Mammary epithelial cell (primary cell): ENCODE data around the gene PNPLA4.

ENCODE experiments used
- CTCF ChIP-seq, 2 donors: IDR thresholded peaks in 1 of 2; conservative IDR thresholded peaks in 1 of 2; 2 replicates each; pipeline ENCODE4 v1.5.1; 2011 to 2012; ENCODE audit warnings: inconsistent platforms in 2 of 2, low read length in 2 of 2, mild to moderate bottlenecking in 2 of 2, control low read depth in 1 of 2, low read depth in 1 of 2; ENCODE audit not compliant: insufficient read depth in 1 of 2; ENCODE audit errors: extremely low read depth in 1 of 2
- EZH2 ChIP-seq: IDR thresholded peaks from 2 replicates; pipeline ENCODE4 v1.6.1; 2012; ENCODE audit warnings: low read length, inconsistent platforms, borderline replicate concordance

- TF ChIP-seq CTCF (conservative IDR thresholded peaks at IDR 0.05 in 1 of 2, IDR thresholded peaks at IDR 0.05 in 1 of 2; ENCODE audit: extremely low read depth in 1 of 2, insufficient read depth in 1 of 2, low read depth in 1 of 2, low read length in 2 of 2) (peak; percentile 28 to 34), EZH2 (no peak)
Observed at GRCh38 chrX:7927259-7928167, at the start of gene PNPLA4.
